GM12874 (cell line): Measurements from ENCODE around the gene TSFM.

Source experiments
- CTCF ChIP-seq: IDR thresholded peaks from 2 replicates; pipeline ENCODE4 v1.5.1; 2011; ENCODE audit warnings: low read depth, mild to moderate bottlenecking, control low read depth, low read length, moderate library complexity; ENCODE audit not compliant: insufficient read depth

The TSFM gene

GRCh38 chr12:57839996-57840395 is 57.4 kb downstream of the TSFM start:
- TF ChIP-seq CTCF, result no peak

GRCh38 chr12:57840726-57841125 is 58.1 kb downstream of the TSFM start:
- TF ChIP-seq CTCF, result no peak

- TF ChIP-seq CTCF, result no peak
Measured at GRCh38 chr12:57841445-57841844, 58.9 kb downstream of the TSFM start.

GRCh38 chr12:57842342-57843294 is 60.0 kb downstream of the TSFM start:
- no peak for TF ChIP-seq CTCF

GRCh38 chr12:57844709-57845477 is 62.3 kb downstream of the TSFM start:
- no peak for TF ChIP-seq CTCF

GRCh38 chr12:57845478-57846284 is 63.1 kb downstream of the TSFM start:
- TF ChIP-seq CTCF, result no peak

GRCh38 chr12:57846285-57846576 is 63.6 kb downstream of the TSFM start:
- no peak for TF ChIP-seq CTCF
